ENCODE results near the gene CIT. TPM values are rescaled to one million over a fixed set of nuclear protein-coding genes. Genes with fewer than 3 reads are reported as not detected.

The CIT gene
- total RNA-seq, 3 donors from 2014 or later (not counting 1 experiment from before 2014, with no cell fraction given): 2.8 to 4.2 (median 3.6) TPM

DNA sequence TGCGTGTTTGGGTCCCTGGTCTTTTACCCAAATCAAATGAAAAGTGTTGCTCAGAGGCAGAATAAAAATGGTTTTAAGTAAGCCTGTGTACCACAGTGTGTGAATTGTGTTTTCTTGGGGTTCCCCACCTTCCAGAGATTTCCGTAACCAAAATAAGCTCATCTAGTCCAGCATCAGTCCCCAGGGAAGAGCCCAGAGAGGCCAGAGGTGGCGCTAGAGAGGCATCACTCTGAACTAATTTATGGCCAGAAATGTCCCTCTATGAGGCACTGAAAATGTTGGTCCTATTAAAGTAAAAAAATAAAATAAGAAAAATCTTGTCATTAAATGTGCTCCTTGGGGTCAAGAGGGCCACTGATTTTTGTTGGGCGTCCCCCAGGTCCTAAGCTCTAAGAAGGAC is 234.1 kb downstream of the CIT start:
- TF ChIP-seq, protein P1, sequence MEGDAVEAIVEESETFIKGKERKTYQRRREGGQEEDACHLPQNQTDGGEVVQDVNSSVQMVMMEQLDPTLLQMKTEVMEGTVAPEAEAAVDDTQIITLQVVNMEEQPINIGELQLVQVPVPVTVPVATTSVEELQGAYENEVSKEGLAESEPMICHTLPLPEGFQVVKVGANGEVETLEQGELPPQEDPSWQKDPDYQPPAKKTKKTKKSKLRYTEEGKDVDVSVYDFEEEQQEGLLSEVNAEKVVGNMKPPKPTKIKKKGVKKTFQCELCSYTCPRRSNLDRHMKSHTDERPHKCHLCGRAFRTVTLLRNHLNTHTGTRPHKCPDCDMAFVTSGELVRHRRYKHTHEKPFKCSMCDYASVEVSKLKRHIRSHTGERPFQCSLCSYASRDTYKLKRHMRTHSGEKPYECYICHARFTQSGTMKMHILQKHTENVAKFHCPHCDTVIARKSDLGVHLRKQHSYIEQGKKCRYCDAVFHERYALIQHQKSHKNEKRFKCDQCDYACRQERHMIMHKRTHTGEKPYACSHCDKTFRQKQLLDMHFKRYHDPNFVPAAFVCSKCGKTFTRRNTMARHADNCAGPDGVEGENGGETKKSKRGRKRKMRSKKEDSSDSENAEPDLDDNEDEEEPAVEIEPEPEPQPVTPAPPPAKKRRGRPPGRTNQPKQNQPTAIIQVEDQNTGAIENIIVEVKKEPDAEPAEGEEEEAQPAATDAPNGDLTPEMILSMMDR (IDR thresholded peaks at IDR 0.05): peak; percentile 25
- Histone ChIP-seq H3K36me3 (ENCODE audit: control insufficient read depth, insufficient read depth, low read length) (no peaks in the 10 kb centered on the region), H3K27ac (ENCODE audit: low read length) (no peak overlapping the region), H3K9me3 (ENCODE audit: control insufficient read depth, insufficient read depth, low read length) (no peaks in the 10 kb centered on the region), H3K27me3 (ENCODE audit: control insufficient read depth, insufficient read depth, low read length) (no peaks in the 10 kb centered on the region), H3K4me1 (ENCODE audit: control insufficient read depth, insufficient read depth, low read length) (no peaks in the 10 kb centered on the region), H3K4me3 (ENCODE audit: low read length) (no peak overlapping the region)
- 72% methylated on average over 4 of the region's 4 CpGs for WGBS (ENCODE audit: insufficient coverage)
- Mint-ChIP-seq H3K9me3 (no peaks in the 10 kb centered on the region), H3K4me3 (no peak overlapping the region), H3K27ac (no peak overlapping the region), H3K4me1 (no peaks in the 10 kb centered on the region), H3K27me3 (ENCODE audit: low read depth in 2 of 2) (peaks cover 10 to 32% of the 10 kb centered on the region in 2 donors), H3K36me3 (no peaks in the 10 kb centered on the region)
- peak in 1 of 2 donors; percentile 16 for DNase-seq
- ATAC-seq: no peak
- intact Hi-C loops (cut with micrococcal nuclease): no loop called here

Other genes with a start within 250 kb of the CIT start
- 10 to 100 TPM; 21.8 to 34.6 (median 23.5) TPM for gene PRKAB1, start 209.2 kb downstream of the CIT start, total RNA-seq
- 10 to 100 TPM; 29.3 to 37.1 (median 34.3) TPM for gene BICDL1, start 111.9 kb upstream of the CIT start, total RNA-seq
- gene RAB35, start 239.4 kb upstream of the CIT start, total RNA-seq: 10 to 100 TPM; 65.0 to 85.9 (median 81.2) TPM

Data from natural killer cell (primary cell).